Spleen (tissue), 7 donors: Measurements from ENCODE around the gene LHB.

ENCODE experiments used
- POLR2A ChIP-seq, 3 donors: fragments of 450-650 bp; IDR thresholded peaks; one replicate each; pipeline ENCODE4 v1.5.1; 2017; ENCODE audit warnings: antibody characterized with exemption in 3 of 3, mild to moderate bottlenecking in 1 of 3
- TF ChIP-seq, protein P1 (sequence below), 11 experiments: fragments of 200-600 bp in 7 of 11; fragments of 450-650 bp in 4 of 11; sonication (generic) in 4 of 11; IDR thresholded peaks in 8 of 11; conservative IDR thresholded peaks in 3 of 11; 1 replicate in 7 of 11; 2 replicates in 4 of 11; pipeline versions ENCODE4 v1.4.0 to v1.8.0; 2016 to 2021; ENCODE audit warnings: antibody characterized with exemption in 11 of 11, inconsistent platforms in 4 of 11, mild to moderate bottlenecking in 1 of 11
- donor health status: DM: no; HTN: no; CAD: no; lungs with moderate emphysema.
- donor health status: DM: no; HTN: no; CAD: no.
- donor health status: DM: no; HTN: no; CAD: no.

- TF ChIP-seq, protein P1, sequence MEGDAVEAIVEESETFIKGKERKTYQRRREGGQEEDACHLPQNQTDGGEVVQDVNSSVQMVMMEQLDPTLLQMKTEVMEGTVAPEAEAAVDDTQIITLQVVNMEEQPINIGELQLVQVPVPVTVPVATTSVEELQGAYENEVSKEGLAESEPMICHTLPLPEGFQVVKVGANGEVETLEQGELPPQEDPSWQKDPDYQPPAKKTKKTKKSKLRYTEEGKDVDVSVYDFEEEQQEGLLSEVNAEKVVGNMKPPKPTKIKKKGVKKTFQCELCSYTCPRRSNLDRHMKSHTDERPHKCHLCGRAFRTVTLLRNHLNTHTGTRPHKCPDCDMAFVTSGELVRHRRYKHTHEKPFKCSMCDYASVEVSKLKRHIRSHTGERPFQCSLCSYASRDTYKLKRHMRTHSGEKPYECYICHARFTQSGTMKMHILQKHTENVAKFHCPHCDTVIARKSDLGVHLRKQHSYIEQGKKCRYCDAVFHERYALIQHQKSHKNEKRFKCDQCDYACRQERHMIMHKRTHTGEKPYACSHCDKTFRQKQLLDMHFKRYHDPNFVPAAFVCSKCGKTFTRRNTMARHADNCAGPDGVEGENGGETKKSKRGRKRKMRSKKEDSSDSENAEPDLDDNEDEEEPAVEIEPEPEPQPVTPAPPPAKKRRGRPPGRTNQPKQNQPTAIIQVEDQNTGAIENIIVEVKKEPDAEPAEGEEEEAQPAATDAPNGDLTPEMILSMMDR (IDR thresholded peaks at IDR 0.05 in 8 of 11, conservative IDR thresholded peaks at IDR 0.05 in 3 of 11), result no peak
- no peak for TF ChIP-seq POLR2A (IDR thresholded peaks at IDR 0.05)
Measured at GRCh38 chr19:49011194-49011593, 5.7 kb downstream of the LHB start.
